Transverse colon (tissue), 3 donors: ENCODE measurements around the gene TNFAIP3.

Source experiments
- POLR2A ChIP-seq: fragments of 450-650 bp; IDR thresholded peaks from one replicate; pipeline ENCODE4 v1.6.1; 2016; ENCODE audit warnings: antibody characterized with exemption, mild to moderate bottlenecking, moderate library complexity
- TF ChIP-seq, protein P1 (sequence below), 5 experiments: fragments of 200-600 bp in 3 of 5; fragments of 450-650 bp in 2 of 5; sonication (generic) in 3 of 5; IDR thresholded peaks; 1 replicate in 2 of 5; 2 replicates in 3 of 5; pipeline ENCODE4 v1.5.1; 2016 to 2017; ENCODE audit warnings: antibody characterized with exemption in 5 of 5, inconsistent platforms in 3 of 5, mild to moderate bottlenecking in 2 of 5, moderate library complexity in 1 of 5

DNA sequence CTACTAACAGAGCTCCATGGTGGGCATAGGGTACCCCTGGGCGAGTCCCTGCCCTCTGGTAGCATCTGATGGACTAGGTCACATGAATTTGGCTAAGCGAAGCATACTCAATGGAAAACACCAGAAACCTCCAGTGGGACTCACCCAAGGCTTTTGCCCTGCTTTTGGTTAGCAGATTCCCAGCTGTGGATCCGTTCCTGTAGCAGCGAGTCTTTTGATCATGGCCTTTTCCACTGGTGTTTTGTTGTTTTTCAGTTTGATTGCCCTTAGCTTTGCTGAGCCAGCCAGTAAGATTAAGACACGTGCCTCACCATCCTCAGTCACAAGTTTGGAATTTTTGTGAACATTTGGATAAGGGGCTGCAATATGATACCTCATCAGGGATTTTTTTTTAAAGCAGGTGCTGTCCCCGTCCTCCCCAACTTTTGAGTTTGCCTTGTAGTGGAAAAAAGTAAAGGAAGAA, 8.0 kb downstream of the TNFAIP3 start:
- TF ChIP-seq POLR2A: no peak
- TF ChIP-seq, protein P1, sequence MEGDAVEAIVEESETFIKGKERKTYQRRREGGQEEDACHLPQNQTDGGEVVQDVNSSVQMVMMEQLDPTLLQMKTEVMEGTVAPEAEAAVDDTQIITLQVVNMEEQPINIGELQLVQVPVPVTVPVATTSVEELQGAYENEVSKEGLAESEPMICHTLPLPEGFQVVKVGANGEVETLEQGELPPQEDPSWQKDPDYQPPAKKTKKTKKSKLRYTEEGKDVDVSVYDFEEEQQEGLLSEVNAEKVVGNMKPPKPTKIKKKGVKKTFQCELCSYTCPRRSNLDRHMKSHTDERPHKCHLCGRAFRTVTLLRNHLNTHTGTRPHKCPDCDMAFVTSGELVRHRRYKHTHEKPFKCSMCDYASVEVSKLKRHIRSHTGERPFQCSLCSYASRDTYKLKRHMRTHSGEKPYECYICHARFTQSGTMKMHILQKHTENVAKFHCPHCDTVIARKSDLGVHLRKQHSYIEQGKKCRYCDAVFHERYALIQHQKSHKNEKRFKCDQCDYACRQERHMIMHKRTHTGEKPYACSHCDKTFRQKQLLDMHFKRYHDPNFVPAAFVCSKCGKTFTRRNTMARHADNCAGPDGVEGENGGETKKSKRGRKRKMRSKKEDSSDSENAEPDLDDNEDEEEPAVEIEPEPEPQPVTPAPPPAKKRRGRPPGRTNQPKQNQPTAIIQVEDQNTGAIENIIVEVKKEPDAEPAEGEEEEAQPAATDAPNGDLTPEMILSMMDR (IDR thresholded peaks at IDR 0.05): no peak
